SK-N-SH (cell line): Measurements from ENCODE around the gene ADCYAP1R1. TPM values are rescaled to one million over a fixed set of nuclear protein-coding genes. Genes with fewer than 3 reads are reported as not detected.

Source experiments
- CTCF ChIA-PET: fragments of 300-600, 350-600 bp; formaldehyde crosslinking; extraction: SDS; loops from one replicate; lab custom pipeline; 2021; lab: Yijun Ruan, JAX
- POLR2A ChIA-PET: fragments of 350-600 bp; sonication (Branson Sonifier 250); formaldehyde crosslinking; extraction: SDS; loops from one replicate; lab custom pipeline; 2020; ENCODE audit warnings: antibody characterized with exemption, inconsistent platforms; lab: Yijun Ruan, JAX
- DNase-seq: peaks from one replicate; pipeline ENCODE4 v3.0.0; 2012
- H2AFZ ChIP-seq: fragments of 200-600 bp; sonication (generic); 2 replicates; pipeline ENCODE4 v1.8.1; 2016; ENCODE audit warnings: antibody characterized with exemption, mild to moderate bottlenecking, low read depth
- H3F3A ChIP-seq: fragments of 200-600 bp; sonication (generic); replicated peaks from 2 replicates; pipeline ENCODE3; 2016; ENCODE audit warnings: antibody characterized with exemption, mild to moderate bottlenecking; ENCODE audit not compliant: insufficient read depth
- H3K27ac ChIP-seq, 2 experiments: fragments of 200-500 bp in 1 of 2; fragments of 200-600 bp in 1 of 2; sonication (Bioruptor generic) in 1 of 2; sonication (generic), shearing (Covaris generic) in 1 of 2; 2 replicates each; pipeline versions ENCODE4 v1.5.1 to v1.6.1; 2014 to 2016; ENCODE audit warnings: low read depth in 2 of 2, inconsistent platforms in 1 of 2, low read length in 1 of 2, mild to moderate bottlenecking in 1 of 2, mixed read lengths in 1 of 2
- H3K27me3 ChIP-seq: fragments of 200-600 bp; sonication (generic), shearing (Covaris generic); 2 replicates; pipeline ENCODE4 v1.6.1; 2016; ENCODE audit warnings: mixed run types; ENCODE audit not compliant: insufficient read depth
- H3K36me3 ChIP-seq, 2 experiments: fragments of 200-500 bp in 1 of 2; fragments of 200-600 bp in 1 of 2; sonication (Bioruptor generic) in 1 of 2; sonication (generic) in 1 of 2; replicated peaks in 1 of 2; 2 replicates each; pipeline versions ENCODE3 to v1.5.1; 2014 to 2016; ENCODE audit warnings: low read length in 1 of 2, mild to moderate bottlenecking in 1 of 2; ENCODE audit not compliant: insufficient read depth in 2 of 2, control insufficient read depth in 1 of 2
- H3K4me1 ChIP-seq, 2 experiments: fragments of 200-500 bp in 1 of 2; fragments of 200-600 bp in 1 of 2; sonication (Bioruptor generic) in 1 of 2; sonication (generic), shearing (Covaris generic) in 1 of 2; 2 replicates each; pipeline versions ENCODE4 v1.5.1 to v1.6.1; 2014 to 2016; ENCODE audit warnings: low read depth in 1 of 2, low read length in 1 of 2, mixed run types in 1 of 2; ENCODE audit not compliant: insufficient read depth in 2 of 2, control insufficient read depth in 1 of 2
- H3K4me2 ChIP-seq: fragments of 200-600 bp; sonication (generic), shearing (Covaris generic); 2 replicates; pipeline ENCODE4 v1.6.1; 2017; ENCODE audit warnings: mixed run types
- H3K4me3 ChIP-seq, 2 experiments: fragments of 200-500 bp in 1 of 2; fragments of 200-600 bp in 1 of 2; sonication (Bioruptor generic) in 1 of 2; sonication (generic), shearing (Covaris generic) in 1 of 2; 2 replicates each; pipeline versions ENCODE4 v1.5.1 to v1.8.1; 2014 to 2016; ENCODE audit warnings: low read depth in 2 of 2, inconsistent platforms in 1 of 2, low read length in 1 of 2, mild to moderate bottlenecking in 1 of 2, mixed read lengths in 1 of 2, moderate library complexity in 1 of 2
- H3K79me2 ChIP-seq: fragments of 200-600 bp; sonication (generic); 2 replicates; pipeline ENCODE4 v1.8.1; 2017; ENCODE audit warnings: mild to moderate bottlenecking; ENCODE audit not compliant: insufficient read depth
- H3K9ac ChIP-seq: fragments of 200-600 bp; sonication (generic); 2 replicates; pipeline ENCODE4 v1.6.1; 2017; ENCODE audit warnings: mixed run types
- H3K9me2 ChIP-seq: fragments of 200-600 bp; sonication (generic); 2 replicates; pipeline ENCODE4 v1.6.1; 2017; ENCODE audit warnings: mixed run types
- H3K9me3 ChIP-seq: fragments of 200-600 bp; sonication (generic); 2 replicates; pipeline ENCODE4 v1.6.1; 2017; ENCODE audit warnings: mixed run types, mild to moderate bottlenecking, moderate library complexity
- H4K20me1 ChIP-seq: fragments of 200-600 bp; sonication (generic); 2 replicates; pipeline ENCODE4 v1.6.1; 2017; ENCODE audit warnings: mild to moderate bottlenecking, mixed run types; ENCODE audit not compliant: insufficient read depth
- CHD2 ChIP-seq: fragments of 150-350 bp; IDR thresholded peaks from 2 replicates; pipeline ENCODE4 v1.6.1; 2018; ENCODE audit warnings: low read length; ENCODE audit not compliant: partially characterized antibody
- FOSL2 ChIP-seq: IDR thresholded peaks from 2 replicates; pipeline ENCODE4 v1.4.0; 2012; ENCODE audit warnings: low read depth, mild to moderate bottlenecking, moderate library complexity, borderline replicate concordance
- FOXM1 ChIP-seq: IDR thresholded peaks from 2 replicates; pipeline ENCODE4 v1.4.0; 2012; ENCODE audit warnings: low read depth, mild to moderate bottlenecking
- GABPA ChIP-seq: IDR thresholded peaks from 2 replicates; pipeline ENCODE4 v1.4.0; 2012; ENCODE audit warnings: low read depth, mild to moderate bottlenecking
- MEF2A ChIP-seq: IDR thresholded peaks from 2 replicates; pipeline ENCODE4 v1.4.0; 2012; ENCODE audit warnings: low read depth, borderline replicate concordance
- NFIC ChIP-seq: IDR thresholded peaks from 2 replicates; pipeline ENCODE4 v1.4.0; 2012; ENCODE audit warnings: borderline replicate concordance
- RAD21 ChIP-seq: IDR thresholded peaks from 2 replicates; pipeline ENCODE4 v1.6.1; 2012; ENCODE audit warnings: mild to moderate bottlenecking, low read length
- RCOR1 ChIP-seq: fragments of 150-350 bp; IDR thresholded peaks from 2 replicates; pipeline ENCODE4 v1.6.1; 2017; ENCODE audit warnings: antibody characterized with exemption, low read length
- TEAD4 ChIP-seq: IDR thresholded peaks from 2 replicates; pipeline ENCODE4 v1.4.0; 2012; ENCODE audit warnings: mild to moderate bottlenecking, borderline replicate concordance; ENCODE audit not compliant: insufficient read depth
- WGBS: methylation state at CpG from one replicate; pipeline ENCODE4 v1.1.6; 2017; ENCODE audit warnings: low lambda C conversion rate; 5-methylcytosine and 5-hydroxymethylcytosine counted together
- polyA plus RNA-seq, 3 experiments: library from polyadenylated mRNA; depleted of rRNA; stranded (reverse); fragments of >200 nt; gene quantifications; 2 replicates each; pipeline ENCODE4 v1.2.3, GENCODE V29; 2012
- TF ChIP-seq, protein P1 (sequence below): IDR thresholded peaks from 2 replicates; pipeline ENCODE4 v1.6.1; 2012; ENCODE audit warnings: mild to moderate bottlenecking, low read depth, low read length, moderate library complexity
- TF ChIP-seq, protein P2 (sequence below): IDR thresholded peaks from 2 replicates; pipeline ENCODE4 v1.4.0; 2012; ENCODE audit warnings: low read depth, borderline replicate concordance
- TF ChIP-seq, protein P3 (sequence below): fragments of 150-350 bp; IDR thresholded peaks from 2 replicates; pipeline ENCODE4 v1.6.1; 2017; ENCODE audit warnings: antibody characterized with exemption, low read length, low read depth, borderline replicate concordance
- TF ChIP-seq, protein P4 (sequence below): IDR thresholded peaks from 2 replicates; pipeline ENCODE4; 2012

The ADCYAP1R1 gene
- polyA plus RNA-seq, 1 of the 3 experiments (the other 2 are of a cell fraction): 0.08 TPM

DNA sequence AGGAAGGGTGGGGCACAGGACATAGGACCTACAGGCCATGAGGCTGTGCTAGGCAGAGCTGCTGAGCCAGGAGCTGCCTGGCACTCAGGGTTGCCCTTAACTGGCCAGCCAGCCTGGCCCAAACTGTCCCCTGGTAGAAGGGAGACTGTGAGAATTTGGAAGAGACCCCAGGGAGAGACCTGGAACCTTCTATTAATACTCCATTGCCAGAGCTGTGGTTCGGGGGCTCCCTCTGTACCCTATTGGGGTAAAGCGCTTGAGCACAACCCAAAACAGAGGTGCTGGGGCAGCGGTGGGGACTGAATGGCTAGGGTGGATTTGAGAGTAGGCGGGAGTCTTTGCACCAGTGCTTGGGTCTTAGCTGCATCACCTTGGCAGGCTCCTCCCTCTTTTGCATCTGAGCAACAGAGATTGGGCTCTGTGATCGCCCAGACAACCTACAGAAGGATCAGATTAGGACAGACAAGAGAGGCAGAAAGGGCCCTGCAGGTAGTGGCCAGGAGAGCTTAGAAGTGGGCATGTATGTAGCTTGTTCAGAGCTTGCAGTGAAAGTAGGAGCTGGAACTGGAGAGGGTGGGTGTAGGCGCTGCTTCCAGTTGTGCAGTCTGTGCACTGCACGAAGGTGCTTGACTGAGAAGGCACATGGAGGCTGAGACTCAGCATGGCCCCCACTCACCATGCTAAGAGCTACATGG is 53.3 kb downstream of the ADCYAP1R1 start:
- TF ChIP-seq NFIC: no peak
- no peak for TF ChIP-seq CHD2
- TF ChIP-seq RCOR1: no peak
- TF ChIP-seq RAD21: no peak
- TF ChIP-seq MEF2A: no peak
- TF ChIP-seq, protein P1, sequence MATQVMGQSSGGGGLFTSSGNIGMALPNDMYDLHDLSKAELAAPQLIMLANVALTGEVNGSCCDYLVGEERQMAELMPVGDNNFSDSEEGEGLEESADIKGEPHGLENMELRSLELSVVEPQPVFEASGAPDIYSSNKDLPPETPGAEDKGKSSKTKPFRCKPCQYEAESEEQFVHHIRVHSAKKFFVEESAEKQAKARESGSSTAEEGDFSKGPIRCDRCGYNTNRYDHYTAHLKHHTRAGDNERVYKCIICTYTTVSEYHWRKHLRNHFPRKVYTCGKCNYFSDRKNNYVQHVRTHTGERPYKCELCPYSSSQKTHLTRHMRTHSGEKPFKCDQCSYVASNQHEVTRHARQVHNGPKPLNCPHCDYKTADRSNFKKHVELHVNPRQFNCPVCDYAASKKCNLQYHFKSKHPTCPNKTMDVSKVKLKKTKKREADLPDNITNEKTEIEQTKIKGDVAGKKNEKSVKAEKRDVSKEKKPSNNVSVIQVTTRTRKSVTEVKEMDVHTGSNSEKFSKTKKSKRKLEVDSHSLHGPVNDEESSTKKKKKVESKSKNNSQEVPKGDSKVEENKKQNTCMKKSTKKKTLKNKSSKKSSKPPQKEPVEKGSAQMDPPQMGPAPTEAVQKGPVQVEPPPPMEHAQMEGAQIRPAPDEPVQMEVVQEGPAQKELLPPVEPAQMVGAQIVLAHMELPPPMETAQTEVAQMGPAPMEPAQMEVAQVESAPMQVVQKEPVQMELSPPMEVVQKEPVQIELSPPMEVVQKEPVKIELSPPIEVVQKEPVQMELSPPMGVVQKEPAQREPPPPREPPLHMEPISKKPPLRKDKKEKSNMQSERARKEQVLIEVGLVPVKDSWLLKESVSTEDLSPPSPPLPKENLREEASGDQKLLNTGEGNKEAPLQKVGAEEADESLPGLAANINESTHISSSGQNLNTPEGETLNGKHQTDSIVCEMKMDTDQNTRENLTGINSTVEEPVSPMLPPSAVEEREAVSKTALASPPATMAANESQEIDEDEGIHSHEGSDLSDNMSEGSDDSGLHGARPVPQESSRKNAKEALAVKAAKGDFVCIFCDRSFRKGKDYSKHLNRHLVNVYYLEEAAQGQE: no peak
- TF ChIP-seq, protein P2, sequence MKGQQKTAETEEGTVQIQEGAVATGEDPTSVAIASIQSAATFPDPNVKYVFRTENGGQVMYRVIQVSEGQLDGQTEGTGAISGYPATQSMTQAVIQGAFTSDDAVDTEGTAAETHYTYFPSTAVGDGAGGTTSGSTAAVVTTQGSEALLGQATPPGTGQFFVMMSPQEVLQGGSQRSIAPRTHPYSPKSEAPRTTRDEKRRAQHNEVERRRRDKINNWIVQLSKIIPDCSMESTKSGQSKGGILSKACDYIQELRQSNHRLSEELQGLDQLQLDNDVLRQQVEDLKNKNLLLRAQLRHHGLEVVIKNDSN: no peak
- TF ChIP-seq TEAD4: no peak
- TF ChIP-seq, protein P3, sequence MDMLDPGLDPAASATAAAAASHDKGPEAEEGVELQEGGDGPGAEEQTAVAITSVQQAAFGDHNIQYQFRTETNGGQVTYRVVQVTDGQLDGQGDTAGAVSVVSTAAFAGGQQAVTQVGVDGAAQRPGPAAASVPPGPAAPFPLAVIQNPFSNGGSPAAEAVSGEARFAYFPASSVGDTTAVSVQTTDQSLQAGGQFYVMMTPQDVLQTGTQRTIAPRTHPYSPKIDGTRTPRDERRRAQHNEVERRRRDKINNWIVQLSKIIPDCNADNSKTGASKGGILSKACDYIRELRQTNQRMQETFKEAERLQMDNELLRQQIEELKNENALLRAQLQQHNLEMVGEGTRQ: no peak
- TF ChIP-seq, protein P4, sequence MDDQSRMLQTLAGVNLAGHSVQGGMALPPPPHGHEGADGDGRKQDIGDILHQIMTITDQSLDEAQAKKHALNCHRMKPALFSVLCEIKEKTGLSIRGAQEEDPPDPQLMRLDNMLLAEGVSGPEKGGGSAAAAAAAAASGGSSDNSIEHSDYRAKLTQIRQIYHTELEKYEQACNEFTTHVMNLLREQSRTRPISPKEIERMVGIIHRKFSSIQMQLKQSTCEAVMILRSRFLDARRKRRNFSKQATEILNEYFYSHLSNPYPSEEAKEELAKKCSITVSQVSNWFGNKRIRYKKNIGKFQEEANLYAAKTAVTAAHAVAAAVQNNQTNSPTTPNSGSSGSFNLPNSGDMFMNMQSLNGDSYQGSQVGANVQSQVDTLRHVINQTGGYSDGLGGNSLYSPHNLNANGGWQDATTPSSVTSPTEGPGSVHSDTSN: no peak
- no peak for TF ChIP-seq FOSL2
- no peak for TF ChIP-seq FOXM1
- TF ChIP-seq GABPA: no peak
- peaks cover 16% of the 10 kb centered on the region for H3K27me3 ChIP-seq
- no peak overlapping the region for H3K4me2 ChIP-seq
- no peak overlapping the region for H3K9ac ChIP-seq
- no peaks in the 10 kb centered on the region for H3K79me2 ChIP-seq
- no peaks in the 10 kb centered on the region for H4K20me1 ChIP-seq
- DNase-seq: no peak
- H3F3A ChIP-seq: no peaks in the 10 kb centered on the region
- ChIA-PET CTCF (interaction anchor here (0.7 to 24.6 kb wide), 11 partner anchors 9 to 304 kb away, joined by 3 to 344 read pairs (median 4); no protein-coding TSS in a partner anchor), POLR2A (interaction anchor here (1.2 kb wide), 1 partner anchor 10 kb away, joined by 3 read pairs; no protein-coding TSS in a partner anchor)
- H2AFZ ChIP-seq: no peak overlapping the region
- H3K9me3 ChIP-seq: no peaks in the 10 kb centered on the region
- 35% methylated on average over 7 of the region's 7 CpGs for WGBS
- no peak overlapping the region for H3K27ac ChIP-seq
- H3K4me3 ChIP-seq: no peak overlapping the region
- no peaks in the 10 kb centered on the region; a peak in 1 of 4 replicates for H3K4me1 ChIP-seq
- H3K9me2 ChIP-seq: no peaks in the 10 kb centered on the region
- H3K36me3 ChIP-seq: no peaks in the 10 kb centered on the region
